ENCODE results near the gene DNM3. TPM values are rescaled to one million over a fixed set of nuclear protein-coding genes. Genes with fewer than 3 reads are reported as not detected.

Gene DNM3
- total RNA-seq, 1 donor from 2014 or later = 2.3 TPM

DNA sequence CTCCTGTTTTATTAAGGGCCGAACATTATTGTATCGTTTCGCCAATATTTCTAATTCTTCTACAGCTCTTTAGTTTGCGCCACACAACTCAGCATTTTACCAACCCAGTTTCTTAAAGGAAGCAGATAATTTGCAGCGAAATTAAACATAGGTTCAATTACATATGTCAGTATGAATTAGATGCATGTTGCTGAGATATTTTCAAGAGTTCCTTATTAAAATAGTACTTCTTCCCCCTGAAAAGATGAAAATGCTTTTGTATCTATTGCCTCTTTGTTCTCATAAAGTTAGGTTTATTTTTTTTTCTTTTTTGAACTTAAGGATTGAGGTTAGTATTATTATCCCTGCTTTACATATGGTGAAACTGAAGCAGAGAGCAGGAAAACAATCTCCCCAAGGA lies 395.7 kb downstream of the DNM3 start:
- ATAC-seq = no peak
- intact Hi-C loops (cut with micrococcal nuclease) = no loop called here
- no peak for DNase-seq

DNA sequence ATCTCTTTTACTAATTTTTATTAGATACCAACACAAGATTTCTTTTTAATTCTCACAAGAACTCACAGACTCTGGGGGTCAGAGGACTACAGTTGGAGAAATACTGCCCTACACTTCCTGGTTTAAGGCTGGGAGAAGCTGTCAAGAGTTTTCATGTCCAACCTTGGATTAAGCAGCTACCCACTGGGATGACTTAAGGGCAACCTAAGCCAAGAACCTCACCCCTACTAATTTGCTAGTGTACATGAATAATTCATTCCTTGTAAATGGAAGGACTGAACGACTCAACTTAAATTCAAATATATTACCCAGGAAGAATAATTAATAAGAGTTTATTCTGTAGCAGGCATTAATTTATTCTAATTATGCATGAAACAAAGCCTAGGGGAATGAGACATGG lies 396.9 kb downstream of the DNM3 start:
- intact Hi-C loops (cut with micrococcal nuclease) = no loop called here
- no peak for ATAC-seq
- DNase-seq = no peak

DNA sequence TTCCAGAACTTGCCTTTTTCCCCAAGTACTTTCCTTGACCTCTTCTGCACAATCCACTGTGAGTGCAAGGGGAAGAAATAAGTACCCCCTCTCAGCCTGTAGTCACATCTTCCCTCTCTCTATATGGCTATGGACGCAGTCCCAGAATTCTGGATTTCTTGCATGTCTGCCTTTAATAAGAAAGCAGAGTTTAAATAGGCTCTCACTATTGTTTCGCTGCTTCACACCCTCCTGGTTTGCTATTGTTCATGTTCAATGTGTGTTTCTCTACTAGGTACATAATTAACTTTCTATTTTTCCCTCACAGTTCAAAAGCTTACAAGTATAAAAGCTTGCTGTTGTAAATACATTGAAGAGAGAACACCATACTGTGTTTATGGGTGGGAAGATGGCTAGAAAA lies 397.7 kb downstream of the DNM3 start:
- DNase-seq (no peak), ATAC-seq (no peak)
- intact Hi-C loops (cut with micrococcal nuclease) = no loop called here

DNA sequence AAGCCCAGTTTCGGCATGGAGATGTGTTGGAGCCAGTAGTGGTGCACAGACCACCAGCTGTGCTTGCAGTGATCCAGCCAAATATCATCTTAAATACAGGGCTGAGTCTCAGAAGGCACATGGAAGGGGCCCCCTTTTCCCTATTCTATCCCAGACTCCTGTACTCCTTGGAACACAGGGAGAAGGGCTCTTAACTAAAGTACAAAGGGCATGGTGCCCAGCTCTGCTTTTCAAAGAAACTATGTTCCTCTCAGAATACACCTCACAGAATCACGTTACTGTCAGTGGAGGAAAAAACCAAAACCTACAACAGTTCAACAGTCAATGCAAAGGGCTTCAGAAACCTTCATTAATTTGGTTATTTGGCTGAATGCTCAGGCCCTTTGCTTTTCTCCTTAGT lies 398.6 kb downstream of the DNM3 start:
- intact Hi-C loops (cut with micrococcal nuclease) = no loop called here
- ATAC-seq = peak; percentile 51
- DNase-seq = no peak

DNA sequence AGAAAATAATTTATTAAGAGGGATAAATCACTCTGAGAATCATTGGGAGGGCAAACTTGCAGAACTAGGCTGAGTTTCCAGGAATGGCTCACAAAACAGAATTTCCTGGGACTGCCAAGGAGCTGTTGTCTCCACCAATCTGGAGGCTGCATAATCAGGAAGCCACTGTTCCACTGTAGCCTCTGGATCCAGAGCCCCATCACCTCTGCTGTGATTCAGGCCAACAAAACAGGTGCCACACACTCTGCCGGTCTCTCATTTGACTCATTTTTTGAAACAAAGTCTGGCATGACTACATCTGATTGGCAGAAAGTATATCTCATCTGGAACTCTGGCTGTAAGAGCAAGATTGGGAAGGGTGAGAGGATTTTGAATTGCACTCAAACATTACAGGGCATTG lies 400.2 kb downstream of the DNM3 start:
- DNase-seq (no peak), ATAC-seq (no peak)
- intact Hi-C loops (cut with micrococcal nuclease) = no loop called here

DNA sequence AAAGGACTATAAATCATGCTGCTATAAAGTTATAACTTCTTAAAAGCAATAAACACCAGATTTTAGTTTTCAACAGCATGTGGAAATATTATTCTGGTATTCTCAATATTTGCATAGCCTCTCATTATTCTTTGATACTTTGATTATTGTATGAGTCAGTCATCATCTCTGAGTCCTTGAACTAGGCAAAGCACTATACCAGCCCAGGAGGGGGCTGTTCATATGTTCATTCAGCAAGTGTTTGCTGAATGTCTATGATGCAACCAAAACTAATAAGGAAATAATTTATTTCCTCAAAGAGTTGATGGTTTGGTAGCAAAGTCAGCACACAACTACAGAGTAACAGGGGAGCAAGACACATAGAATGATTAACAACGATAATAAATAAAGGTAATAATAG lies 403.6 kb downstream of the DNM3 start:
- intact Hi-C loops (cut with micrococcal nuclease) = no loop called here
- ATAC-seq (no peak), DNase-seq (no peak)

DNA sequence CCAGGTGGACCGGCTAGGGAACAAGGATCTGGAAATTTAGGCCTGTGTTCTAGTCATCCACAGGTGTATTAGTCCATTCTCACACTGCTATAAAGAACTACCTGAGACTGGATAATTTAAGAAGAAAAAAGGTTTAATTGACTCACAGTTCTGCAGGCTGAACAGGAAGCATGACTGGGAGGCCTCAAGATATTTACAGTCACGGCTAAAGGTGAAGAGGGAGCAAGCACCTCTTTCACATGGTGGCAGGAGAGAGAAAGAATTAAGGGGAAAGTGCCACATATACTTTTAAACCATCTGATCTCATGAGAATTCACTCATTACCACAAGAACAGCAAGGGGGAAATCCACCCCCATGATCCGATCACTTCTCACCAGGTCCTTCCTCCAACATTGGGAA lies 404.5 kb downstream of the DNM3 start:
- DNase-seq = no peak
- no peak for ATAC-seq
- intact Hi-C loops (cut with micrococcal nuclease) = no loop called here

DNA sequence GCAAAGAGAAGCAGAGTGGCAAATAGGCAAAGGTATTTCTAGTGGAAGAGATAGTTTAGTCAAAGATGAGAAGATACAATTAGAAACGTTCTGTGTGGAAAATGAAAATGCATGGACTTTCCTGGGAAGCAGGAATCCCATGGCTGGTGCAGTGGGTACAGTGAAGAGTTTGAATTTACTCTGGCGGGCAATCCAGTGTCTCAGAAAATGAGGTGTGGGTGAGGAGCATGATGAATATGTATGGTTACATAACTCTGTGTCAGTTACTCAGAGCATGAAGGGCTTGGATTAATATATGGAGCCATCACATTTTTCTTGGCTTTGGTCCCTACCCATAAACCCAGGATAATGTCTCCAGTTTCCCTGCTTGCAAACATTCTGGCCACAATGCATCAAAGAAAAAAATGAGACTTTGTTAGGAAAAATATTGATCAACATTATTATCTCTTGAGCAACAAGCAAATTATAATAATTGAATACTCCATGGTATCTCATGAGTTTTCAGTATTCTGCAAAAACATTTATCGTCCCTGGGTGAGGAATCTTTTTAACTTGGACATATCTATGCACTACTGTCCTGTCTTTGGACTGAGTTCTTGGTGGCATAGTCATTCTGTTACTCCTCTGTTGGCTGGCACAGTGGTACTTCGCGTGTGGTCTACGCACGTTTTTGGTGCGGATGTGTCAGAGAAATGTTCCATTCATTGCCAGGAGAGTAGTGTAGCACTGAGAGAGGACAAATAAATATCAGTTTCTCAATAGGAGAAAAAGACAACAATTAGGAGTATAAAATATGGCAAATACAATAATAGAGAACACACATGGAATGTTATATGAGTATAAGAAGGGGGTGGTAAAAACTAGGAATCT lies 405.5 kb downstream of the DNM3 start:
- no peak for ATAC-seq
- intact Hi-C loops (cut with micrococcal nuclease) = no loop called here

DNA sequence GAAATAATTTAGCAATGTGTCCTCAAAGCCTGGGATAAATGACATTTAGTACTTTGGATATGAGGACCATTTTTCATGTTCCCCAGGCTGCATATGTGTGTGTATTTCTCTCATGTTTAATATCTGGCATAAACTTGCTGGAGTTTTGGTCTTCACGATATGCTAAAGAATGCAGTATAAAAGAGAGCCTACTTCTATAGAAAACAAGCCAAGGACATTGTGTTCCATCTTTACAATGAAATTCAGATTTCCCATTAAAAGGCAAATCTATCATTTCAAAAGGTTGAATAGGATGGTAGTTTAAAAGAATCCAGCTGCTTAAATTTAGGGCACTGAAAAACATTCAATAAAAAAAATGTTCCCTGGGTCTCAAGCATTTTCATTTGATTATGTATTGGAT lies 410.2 kb downstream of the DNM3 start:
- ATAC-seq = no peak
- DNase-seq = no peak

More for the DNA sequence above, 405.5 kb downstream of the DNM3 start:
- no peak for DNase-seq

DNA sequence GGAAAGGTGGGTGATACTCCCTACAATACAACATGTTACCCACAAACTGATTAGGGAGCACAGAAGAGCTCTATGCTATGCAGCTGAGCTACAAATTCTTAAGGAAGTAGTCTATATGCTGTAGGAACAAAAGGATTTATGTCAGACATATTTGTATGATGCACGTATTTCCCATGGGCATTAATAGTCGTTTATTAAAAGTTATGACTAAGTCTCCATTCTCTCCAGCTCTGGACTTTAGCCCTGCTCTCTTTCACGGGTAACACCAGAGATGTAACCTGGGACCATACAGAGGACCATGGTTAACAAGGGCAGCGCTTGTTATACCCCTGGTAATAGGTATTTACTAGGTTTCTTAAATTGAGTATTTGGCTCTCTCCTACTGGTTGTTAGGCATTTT lies 411.0 kb downstream of the DNM3 start:
- DNase-seq (no peak), ATAC-seq (no peak)
- intact Hi-C loops (cut with micrococcal nuclease) = no loop called here

More for the DNA sequence above, 410.2 kb downstream of the DNM3 start:
- intact Hi-C loops (cut with micrococcal nuclease) = no loop called here

DNA sequence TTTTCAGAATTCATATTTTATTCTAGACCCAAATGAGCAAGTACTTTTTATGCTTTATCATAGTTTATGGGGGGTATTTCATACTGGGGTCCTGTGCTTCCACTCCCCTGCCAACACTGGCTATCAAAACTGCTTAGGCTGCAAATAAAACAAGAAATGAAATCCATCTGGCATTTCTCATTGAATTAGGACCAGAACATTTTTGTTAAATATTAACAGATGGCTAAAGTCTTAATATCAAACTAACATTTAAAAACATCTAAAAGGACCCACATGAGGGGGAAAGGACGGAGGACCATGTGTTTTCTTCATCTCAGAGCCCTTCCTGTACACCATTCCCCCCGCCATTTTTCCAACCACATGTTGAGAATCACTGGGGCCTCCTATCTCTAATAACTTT lies 411.7 kb downstream of the DNM3 start:
- intact Hi-C loops (cut with micrococcal nuclease) = no loop called here
- DNase-seq (no peak), ATAC-seq (no peak)

DNA sequence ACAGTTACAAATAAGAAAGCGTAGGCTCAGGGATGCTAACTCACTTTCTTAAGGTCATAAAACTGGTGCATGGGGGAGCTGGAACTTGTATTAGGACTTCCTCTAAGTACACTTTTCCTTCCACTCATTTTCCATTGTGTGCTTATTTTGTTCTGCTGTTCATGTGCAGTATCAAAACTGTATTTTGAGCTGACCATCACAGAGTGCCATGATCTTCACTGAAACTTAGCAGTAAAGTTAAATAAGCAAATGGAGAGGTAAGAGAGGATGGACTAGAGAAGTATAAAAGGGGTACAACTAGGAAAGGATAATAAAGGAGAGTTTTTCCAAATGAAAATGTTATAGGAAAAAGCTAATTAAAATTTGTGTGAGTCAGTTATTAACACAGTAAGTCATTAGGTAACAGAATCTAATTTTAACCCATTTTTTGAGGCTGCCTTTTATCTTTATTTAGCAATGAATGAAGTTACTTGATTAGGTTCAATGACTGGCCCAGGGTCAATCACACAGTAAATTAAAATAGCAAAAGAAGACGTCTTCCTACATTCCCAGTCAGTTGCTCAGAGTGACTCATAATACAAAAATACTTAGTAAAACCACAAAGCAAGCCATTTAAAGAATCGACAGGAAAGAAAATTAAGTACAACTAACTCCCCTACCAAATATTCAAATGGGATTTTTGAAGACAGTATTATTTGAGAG lies 413.4 kb downstream of the DNM3 start:
- DNase-seq (no peak), ATAC-seq (no peak)
- intact Hi-C loops (cut with micrococcal nuclease) = no loop called here

DNA sequence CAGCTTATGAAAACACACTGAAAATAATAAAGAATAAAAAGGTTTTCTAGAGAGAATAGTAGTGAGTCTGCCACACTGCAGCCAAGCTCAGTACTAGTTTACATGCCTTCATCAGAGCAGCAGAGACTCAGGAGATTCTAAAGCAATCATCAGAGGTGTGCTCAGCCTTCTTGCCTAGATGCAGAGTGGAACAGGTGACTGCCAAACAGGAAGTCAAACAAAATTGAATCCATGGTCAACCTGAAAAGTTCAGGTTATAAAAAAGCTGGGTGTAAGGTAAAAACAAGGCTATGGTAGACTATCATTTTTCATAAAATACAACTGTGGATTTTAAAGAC lies 413.9 kb downstream of the DNM3 start:
- intact Hi-C loops (cut with micrococcal nuclease) = no loop called here
- no peak for ATAC-seq

DNA sequence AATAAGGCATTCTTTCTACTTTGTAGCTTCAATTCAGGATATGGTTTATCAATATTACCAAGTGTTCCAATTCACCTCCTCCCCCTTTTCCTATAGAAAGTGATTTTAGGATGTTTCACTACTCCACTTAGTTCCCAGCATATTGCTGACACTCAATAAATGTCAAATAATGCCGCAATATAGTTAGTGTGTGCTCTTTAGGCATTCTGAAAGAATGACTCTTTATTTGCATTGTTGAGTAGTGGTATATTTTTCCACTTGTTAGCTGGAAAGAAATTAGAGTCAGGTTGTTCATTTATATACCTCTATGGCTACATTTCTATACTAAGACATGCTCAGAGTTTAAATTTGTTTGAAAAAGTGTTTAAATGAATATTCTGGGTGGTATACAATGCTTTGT lies 424.6 kb downstream of the DNM3 start:
- ATAC-seq (no peak), DNase-seq (no peak)
- intact Hi-C loops (cut with micrococcal nuclease) = no loop called here

More for the DNA sequence above, 413.9 kb downstream of the DNM3 start:
- no peak for DNase-seq

DNA sequence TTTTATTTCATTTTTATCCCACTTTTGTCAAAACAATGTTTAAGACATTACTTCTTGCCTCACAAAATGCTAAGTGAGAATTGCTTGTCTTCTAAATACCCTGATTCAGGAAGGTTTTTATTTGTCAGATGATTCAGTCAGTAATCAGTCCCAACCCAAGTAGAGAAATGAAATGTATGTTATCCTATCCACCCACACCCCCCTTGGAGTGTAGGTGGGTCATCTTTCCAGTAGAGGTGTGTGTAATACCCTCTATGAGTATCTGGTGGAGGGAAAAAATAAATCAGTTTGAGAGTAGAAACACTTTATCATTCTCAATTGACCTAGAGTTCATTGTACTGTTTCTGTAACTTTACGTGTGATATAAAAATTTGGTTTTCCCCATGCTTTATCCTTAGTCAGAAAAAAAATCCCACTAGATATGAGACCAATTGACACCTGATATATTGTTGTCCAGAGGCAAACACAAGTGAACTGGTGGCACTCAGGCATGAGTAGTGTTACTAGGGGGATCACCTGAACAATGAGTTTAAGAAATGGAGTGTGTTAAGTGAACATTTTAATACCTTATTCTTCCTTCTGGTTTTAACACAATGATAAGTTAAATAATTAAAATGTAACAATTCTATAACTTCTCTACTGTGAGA lies 425.4 kb downstream of the DNM3 start:
- intact Hi-C loops (cut with micrococcal nuclease) = no loop called here

DNA sequence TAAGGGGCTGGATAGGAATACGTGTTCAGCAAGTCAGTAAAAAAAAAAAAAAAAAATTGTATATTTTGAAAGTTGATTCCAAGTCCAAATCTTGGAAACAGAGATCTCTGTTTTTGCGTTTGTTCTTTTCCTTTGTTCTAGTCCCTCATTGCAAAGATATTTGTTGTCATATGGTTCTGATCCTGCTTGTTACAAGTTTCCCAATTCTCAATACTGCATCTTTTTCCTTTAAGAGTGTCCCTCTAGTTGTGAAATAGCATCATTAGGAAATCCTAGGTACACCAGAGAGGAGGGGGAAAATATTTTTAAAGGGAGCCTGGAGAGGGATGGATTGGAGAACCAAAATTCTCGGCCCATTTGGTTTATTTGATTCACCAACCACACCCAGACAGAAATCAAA lies 426.9 kb downstream of the DNM3 start:
- intact Hi-C loops (cut with micrococcal nuclease) = no loop called here
- ATAC-seq (no peak), DNase-seq (no peak)

More for the DNA sequence above, 425.4 kb downstream of the DNM3 start:
- DNase-seq (no peak), ATAC-seq (no peak)

DNA sequence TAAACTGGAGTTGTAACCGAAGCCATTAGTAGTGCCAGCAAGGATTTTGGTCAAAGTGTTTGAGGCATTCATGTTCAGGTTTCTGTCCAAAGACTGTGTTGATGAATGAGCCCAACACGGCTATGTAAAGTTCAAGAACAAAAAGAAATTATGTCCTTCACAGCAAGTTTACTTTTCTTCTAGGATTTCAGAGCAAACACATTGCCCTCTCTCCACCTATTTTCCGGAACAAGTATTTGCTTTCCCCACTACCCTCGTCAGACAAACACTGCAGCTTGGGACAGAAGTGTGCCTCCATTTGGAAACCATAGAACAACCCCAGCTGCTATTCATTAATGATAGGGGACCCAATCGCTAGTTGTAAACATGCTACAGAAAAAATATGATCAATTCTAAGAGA lies 427.8 kb downstream of the DNM3 start:
- DNase-seq (no peak), ATAC-seq (no peak)
- intact Hi-C loops (cut with micrococcal nuclease) = no loop called here

DNA sequence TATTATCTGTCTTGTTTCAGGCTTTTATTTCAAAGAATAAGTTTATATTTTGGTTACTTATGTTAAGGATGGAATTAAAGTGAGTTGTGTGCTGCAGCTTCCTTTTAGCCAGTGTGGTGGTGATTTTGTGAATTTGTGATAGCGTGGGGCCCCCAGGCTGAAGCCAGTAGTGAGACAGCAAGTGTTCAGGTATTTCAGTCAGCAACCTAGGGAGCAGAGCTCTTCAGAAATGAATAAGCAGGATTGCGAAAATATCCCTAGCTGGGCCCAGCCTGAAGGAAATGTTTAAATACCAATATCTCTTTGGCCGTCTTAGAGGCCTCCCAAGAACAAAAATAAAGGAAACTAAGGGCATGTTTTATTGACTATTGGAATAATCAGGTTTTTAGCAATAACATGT lies 428.3 kb downstream of the DNM3 start:
- intact Hi-C loops (cut with micrococcal nuclease) = no loop called here
- DNase-seq (no peak), ATAC-seq (no peak)

DNA sequence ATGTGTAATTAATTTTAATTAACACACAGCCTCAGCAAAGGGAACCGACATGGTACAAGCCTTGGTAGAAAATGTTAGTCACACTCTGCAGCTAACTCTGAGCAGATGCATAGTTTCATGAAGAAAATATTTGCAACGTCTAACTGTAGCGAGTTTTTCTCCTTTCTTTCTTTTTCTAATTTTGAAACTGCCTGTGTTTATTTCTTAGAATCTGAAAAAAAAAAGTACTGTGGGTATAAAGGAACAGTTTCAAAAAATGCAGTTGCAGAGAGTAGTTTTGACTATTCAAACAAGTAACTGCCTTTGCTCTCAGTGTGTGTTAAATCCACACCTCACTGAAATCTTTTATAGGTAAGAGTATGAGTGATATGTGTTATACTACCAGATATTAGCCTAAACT lies 429.3 kb downstream of the DNM3 start:
- DNase-seq (no peak), ATAC-seq (peak; percentile 43)
- intact Hi-C loops (cut with micrococcal nuclease) = no loop called here

DNA sequence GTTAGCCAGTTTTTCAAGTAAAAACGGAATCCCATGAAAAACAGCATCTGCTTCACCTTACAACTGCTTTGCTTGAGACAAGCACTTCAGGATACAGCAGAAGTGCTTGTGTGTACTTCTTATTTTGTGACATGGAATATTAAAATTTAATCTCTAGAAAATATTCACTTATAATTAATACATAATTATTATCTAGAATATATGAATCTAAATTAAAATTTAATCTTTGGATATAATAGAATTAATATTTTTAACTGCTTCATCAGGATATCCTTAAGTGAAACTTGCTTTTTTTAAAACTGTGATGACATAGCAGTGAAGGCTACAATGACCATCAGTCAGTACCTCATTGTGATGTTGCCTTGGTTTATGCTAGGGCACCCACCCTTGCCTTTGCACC lies 430.8 kb downstream of the DNM3 start:
- ATAC-seq (no peak), DNase-seq (no peak)
- intact Hi-C loops (cut with micrococcal nuclease) = no loop called here

All from left ventricle myocardium superior (tissue), 1 donor.